Colonic mucosa (tissue), 4 donors: ENCODE results near the gene CWC15. TPM values are rescaled to one million over a fixed set of nuclear protein-coding genes. Genes with fewer than 3 reads are reported as not detected.

ENCODE experiments used
- DNase-seq: peaks from one replicate; pipeline ENCODE4 v3.0.0-alpha.2; 2020
- H3K27ac ChIP-seq: fragments of 200-600 bp; one replicate; pipeline ENCODE4 v1.8.0; 2021
- H3K27me3 ChIP-seq: fragments of 200-600 bp; one replicate; pipeline ENCODE4 v1.8.0; 2021
- H3K36me3 ChIP-seq: fragments of 200-600 bp; one replicate; pipeline ENCODE4 v1.8.0; 2021
- H3K4me1 ChIP-seq: fragments of 200-600 bp; one replicate; pipeline ENCODE4 v1.8.0; 2021; ENCODE audit warnings: mild to moderate bottlenecking
- H3K4me3 ChIP-seq: fragments of 200-600 bp; one replicate; pipeline ENCODE4 v1.8.0; 2021
- H3K9ac ChIP-seq, 2 donors: one replicate each; pipeline ENCODE4 v1.7.0; 2013; ENCODE audit warnings: control low read depth in 2 of 2, low read depth in 2 of 2, low read length in 2 of 2
- H3K9me3 ChIP-seq: fragments of 200-600 bp; one replicate; pipeline ENCODE4 v1.8.0; 2021
- CTCF ChIP-seq: fragments of 200-600 bp; IDR thresholded peaks from one replicate; pipeline ENCODE4 v1.8.0; 2022; ENCODE audit warnings: antibody characterized with exemption, mild to moderate bottlenecking
- intact Hi-C: fragments of 100-400 bp; cut with DNase I; formaldehyde crosslinking; loops from one replicate; pipeline ENCODE4 v1.14.1; 2022
- total RNA-seq, 2 donors: library from RNA; stranded (reverse); fragmentation: NEBNext Ultra II Directional in 1 of 2; extraction: Animal tissue kit (Norgen Biotek cat#: 25700) in 1 of 2; gene quantifications; one replicate each; pipeline ENCODE4 v1.2.1, GENCODE V29; 2021
- donor health status: healthy.
- donor health status: DM: no; HTN: no; CAD: no.
- donor health status: DM: no; HTN: no; CAD: no.

Gene CWC15
- total RNA-seq, 2 donors from 2014 or later = 40.4 to 47.5 TPM

- Histone ChIP-seq H3K27ac (peak overlapping the region; percentile 1), H3K9me3 (no peaks in the 10 kb centered on the region), H3K9ac (no peak overlapping the region), H3K4me3 (no peak overlapping the region), H3K36me3 (no peaks in the 10 kb centered on the region), H3K4me1 (peaks cover 3% of the 10 kb centered on the region), H3K27me3 (no peaks in the 10 kb centered on the region)
- no peak for TF ChIP-seq CTCF
- intact Hi-C loops = no loop called here
- no peak for DNase-seq
These were observed 47.1 kb downstream of the CWC15 start for GRCh38 chr11:94926271-94926625.

GRCh38 chr11:94925422-94926270, 47.7 kb downstream of the CWC15 start:
- H3K27ac ChIP-seq = no peak overlapping the region

GRCh38 chr11:94924612-94925011, 48.7 kb downstream of the CWC15 start:
- Histone ChIP-seq H3K36me3 (no peaks in the 10 kb centered on the region), H3K9ac (no peak overlapping the region), H3K9me3 (no peaks in the 10 kb centered on the region), H3K4me1 (peaks cover 3% of the 10 kb centered on the region), H3K27me3 (no peaks in the 10 kb centered on the region), H3K27ac (no peak overlapping the region), H3K4me3 (no peak overlapping the region)
- DNase-seq = no peak
- intact Hi-C loops = no loop called here
- no peak for TF ChIP-seq CTCF

More at GRCh38 chr11:94925422-94926270, 47.7 kb downstream of the CWC15 start:
- no peak for DNase-seq
- no peaks in the 10 kb centered on the region for H3K36me3 ChIP-seq
- H3K9me3 ChIP-seq = no peaks in the 10 kb centered on the region
- no peaks in the 10 kb centered on the region for H3K27me3 ChIP-seq
- peaks cover 3% of the 10 kb centered on the region for H3K4me1 ChIP-seq
- H3K9ac ChIP-seq = no peak overlapping the region
- no peak for TF ChIP-seq CTCF
- intact Hi-C loops = no loop called here
- H3K4me3 ChIP-seq = no peak overlapping the region

- H3K27ac ChIP-seq = no peak overlapping the region
- DNase-seq = no peak
- peaks cover 3% of the 10 kb centered on the region for H3K4me1 ChIP-seq
- no peak overlapping the region for H3K4me3 ChIP-seq
- H3K36me3 ChIP-seq = no peaks in the 10 kb centered on the region
- no peak for TF ChIP-seq CTCF
- no peaks in the 10 kb centered on the region for H3K27me3 ChIP-seq
- H3K9ac ChIP-seq = no peak overlapping the region
- intact Hi-C loops = no loop called here
- no peaks in the 10 kb centered on the region for H3K9me3 ChIP-seq
These were observed 49.2 kb downstream of the CWC15 start for GRCh38 chr11:94924171-94924572.

GRCh38 chr11:94923004-94923334, 50.4 kb downstream of the CWC15 start:
- H3K27ac ChIP-seq = no peak overlapping the region
- H3K4me3 ChIP-seq = no peak overlapping the region
- intact Hi-C loops = no loop called here
- peaks cover 3% of the 10 kb centered on the region for H3K4me1 ChIP-seq
- no peak for DNase-seq
- TF ChIP-seq CTCF = no peak
- no peaks in the 10 kb centered on the region for H3K36me3 ChIP-seq
- H3K27me3 ChIP-seq = no peaks in the 10 kb centered on the region
- H3K9me3 ChIP-seq = no peaks in the 10 kb centered on the region
- no peak overlapping the region for H3K9ac ChIP-seq
